Breast epithelium (tissue), 3 donors: ENCODE results near the gene NINJ2.

Experiments
- CTCF ChIP-seq, 3 donors: fragments of 450-650 bp; IDR thresholded peaks; one replicate each; pipeline ENCODE4 v1.5.1; 2016 to 2017; ENCODE audit warnings: antibody characterized with exemption in 3 of 3, mild to moderate bottlenecking in 3 of 3, moderate library complexity in 3 of 3
- POLR2A ChIP-seq: fragments of 450-650 bp; IDR thresholded peaks from one replicate; pipeline ENCODE4 v1.6.1; 2016; ENCODE audit warnings: antibody characterized with exemption, mild to moderate bottlenecking, moderate library complexity

- TF ChIP-seq CTCF (IDR thresholded peaks at IDR 0.05), result no peak
- no peak for TF ChIP-seq POLR2A
These were observed 84.4 kb downstream of the NINJ2 start for GRCh38 chr12:578748-579419.
